CD4-positive, alpha-beta T cell treated with Interferon gamma for 1 hour (primary cell): ENCODE results near the gene BACH2.
A peak's percentile ranks its signal among the peaks of the same experiment; 100 is the strongest.
"Not testable (repeated sequence)": the region's sequence is repeated elsewhere in the genome, so short reads cannot be mapped to it uniquely, and the experiment has no call there.

Source experiments
- DNase-seq: peaks from one replicate; pipeline ENCODE4 v3.0.0-alpha.2; 2020

BACH2 gene

DNA sequence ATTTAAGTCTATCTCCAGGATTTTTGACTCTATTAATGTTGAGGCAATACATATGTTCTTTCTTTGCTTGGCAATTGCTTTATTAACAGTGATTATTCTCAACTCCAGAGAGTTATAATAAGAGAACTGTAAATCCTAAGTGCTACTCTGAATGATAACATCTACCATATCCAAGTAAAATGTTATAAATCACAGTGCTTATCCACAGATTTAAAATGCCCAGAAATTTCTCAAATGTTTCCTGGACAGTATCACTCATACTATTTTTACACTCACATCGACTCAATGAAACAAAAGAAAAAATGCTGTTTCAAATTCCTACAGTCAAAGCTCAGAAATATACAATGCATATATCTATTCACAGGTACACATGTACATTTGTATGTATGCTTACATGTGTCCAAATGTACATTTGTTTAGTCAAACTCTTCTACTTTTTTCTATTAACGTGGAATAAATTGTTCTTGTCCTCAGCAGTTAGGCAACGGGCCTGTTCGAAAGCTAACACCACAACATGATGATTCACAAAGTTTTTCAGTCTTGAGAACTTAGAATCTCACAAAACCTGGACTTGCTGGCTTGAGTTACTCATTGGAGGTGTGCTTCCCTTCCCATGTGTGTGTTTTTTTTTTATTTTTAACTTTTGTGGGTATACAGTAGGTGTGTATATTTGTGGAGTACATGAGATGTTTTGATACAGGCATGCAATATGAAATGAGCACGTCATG lies 209.4 kb downstream of the BACH2 start:
- DNase-seq, result no peak

DNA sequence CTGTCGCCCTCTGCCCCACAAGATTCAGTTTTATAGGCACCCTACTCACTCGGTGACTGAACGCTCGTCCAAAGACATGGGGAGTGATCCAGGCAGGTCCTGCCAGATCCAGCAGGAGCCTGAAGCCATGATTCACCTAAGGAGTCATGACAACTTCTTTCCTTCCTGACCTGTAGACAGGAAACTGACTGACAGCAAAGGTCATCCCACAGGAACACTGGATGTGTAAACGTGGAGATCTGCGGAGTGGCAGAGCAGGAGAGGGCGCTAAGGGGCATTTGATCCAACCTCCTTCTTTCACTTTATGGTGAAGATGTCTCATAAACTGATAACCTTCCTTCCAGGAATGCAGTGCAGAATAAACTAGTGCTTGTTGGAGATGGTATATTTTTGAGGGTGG lies 210.1 kb downstream of the BACH2 start:
- no peak for DNase-seq

DNA sequence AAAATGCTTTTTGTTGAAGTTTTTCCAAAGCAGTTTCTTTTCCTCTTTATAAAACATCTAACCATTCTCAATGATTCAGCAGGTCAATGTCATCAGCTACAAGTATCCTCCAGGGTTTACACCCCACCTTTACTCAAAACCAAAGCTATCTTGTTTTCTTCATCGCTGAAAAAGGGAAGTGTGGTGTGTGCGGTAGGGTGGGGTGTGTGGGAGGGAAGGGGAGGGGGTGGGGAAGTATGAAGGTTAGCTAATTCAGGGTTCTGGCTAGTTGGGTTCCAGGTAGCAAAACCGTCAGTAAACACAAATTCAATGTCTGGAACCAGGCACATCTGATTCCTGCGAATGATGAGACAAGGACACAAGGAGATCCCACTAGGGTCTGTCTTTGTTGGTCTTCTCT lies 212.8 kb downstream of the BACH2 start:
- DNase-seq, result peak; percentile 53

DNA sequence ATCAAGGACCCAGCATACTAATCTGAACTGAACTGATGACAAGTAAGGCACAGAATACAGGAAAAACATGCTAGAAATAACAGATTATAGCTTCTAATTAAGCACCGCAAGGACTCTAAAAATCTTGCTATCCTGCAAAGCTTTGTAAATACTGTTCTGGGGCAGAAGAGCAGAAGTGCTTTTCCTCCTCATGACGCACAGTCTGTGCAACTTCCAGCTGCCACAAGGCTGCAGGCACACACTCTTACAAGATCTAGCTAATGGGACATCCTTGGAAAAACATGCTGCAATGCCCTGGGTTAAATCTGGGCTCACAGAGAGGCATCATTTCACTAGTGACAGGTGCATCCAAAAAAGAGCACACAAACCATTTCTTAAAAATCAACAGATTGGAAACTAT lies 213.8 kb downstream of the BACH2 start:
- DNase-seq, result no peak

DNA sequence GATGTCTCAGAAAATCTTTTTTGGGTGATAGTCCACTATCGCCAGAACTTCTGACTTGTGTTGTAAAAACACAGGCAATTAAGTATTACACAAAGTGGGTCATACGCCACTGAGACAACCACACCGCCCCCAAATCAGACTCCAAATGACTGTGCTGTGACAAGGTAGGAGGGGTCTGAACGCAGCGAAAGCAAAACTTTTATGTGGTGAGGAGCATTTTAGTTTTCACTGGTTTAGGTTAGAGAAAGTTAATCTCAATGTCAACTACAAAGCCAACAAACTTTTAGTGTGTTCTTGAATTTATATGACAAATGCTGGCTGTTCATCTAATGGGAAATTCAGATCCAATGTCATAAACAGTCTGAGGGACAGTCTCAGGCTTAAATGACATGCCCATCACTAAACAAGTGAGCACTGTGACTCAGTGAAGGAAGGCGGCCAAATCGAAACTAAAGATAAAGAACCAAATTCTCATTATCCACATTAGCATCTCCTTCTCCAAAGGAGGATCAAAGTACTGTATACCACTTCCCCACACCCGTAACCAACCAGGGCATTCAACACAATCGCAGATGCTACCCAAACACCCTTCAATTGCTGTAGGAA lies 215.7 kb downstream of the BACH2 start:
- peak; percentile 64 for DNase-seq

DNA sequence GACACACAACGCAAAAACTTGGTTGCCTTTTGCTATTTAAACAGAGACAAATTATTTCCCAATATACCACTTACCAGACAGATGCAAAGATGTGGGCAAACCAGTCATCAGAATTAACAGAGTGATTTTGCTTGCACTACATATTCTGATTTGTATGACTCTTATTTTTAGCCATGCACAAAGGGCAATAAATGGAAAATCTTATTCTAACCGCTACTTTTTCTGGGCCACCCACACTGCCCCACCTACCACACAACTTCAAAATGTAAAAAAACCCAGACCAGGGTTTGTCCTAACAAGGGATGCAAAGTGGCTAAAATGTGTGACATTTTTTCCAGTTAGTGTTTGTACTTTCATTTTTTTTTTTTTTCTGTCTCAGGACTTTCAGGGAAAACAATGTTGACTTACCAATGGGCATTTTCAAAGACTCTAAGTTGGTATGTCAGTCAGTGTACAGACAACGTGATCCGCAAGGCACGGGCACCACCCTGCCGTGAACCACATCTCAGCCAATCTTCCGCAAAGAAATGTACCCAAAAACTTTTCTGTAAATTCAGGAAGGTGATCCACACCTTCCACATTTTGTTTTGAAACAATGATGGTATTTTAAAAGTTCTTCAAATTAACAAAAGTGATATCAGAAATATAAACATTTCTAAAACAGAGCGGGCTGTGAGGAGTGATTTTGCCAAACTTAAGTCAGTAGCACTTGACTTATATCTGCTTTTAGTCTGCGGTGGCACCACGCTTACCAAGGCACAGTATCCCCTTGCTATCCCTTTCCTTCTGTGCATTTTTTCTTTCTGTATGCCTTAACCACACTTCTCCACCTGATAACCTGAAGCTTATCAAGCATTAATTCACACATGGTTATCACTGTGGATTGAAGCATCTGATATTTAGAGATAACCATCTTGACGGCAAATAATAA lies 216.8 kb downstream of the BACH2 start:
- no peak for DNase-seq

- DNase-seq, result peak; percentile 14
These were observed 217.9 kb downstream of the BACH2 start for GRCh38 chr6:90078513-90079289.

DNA sequence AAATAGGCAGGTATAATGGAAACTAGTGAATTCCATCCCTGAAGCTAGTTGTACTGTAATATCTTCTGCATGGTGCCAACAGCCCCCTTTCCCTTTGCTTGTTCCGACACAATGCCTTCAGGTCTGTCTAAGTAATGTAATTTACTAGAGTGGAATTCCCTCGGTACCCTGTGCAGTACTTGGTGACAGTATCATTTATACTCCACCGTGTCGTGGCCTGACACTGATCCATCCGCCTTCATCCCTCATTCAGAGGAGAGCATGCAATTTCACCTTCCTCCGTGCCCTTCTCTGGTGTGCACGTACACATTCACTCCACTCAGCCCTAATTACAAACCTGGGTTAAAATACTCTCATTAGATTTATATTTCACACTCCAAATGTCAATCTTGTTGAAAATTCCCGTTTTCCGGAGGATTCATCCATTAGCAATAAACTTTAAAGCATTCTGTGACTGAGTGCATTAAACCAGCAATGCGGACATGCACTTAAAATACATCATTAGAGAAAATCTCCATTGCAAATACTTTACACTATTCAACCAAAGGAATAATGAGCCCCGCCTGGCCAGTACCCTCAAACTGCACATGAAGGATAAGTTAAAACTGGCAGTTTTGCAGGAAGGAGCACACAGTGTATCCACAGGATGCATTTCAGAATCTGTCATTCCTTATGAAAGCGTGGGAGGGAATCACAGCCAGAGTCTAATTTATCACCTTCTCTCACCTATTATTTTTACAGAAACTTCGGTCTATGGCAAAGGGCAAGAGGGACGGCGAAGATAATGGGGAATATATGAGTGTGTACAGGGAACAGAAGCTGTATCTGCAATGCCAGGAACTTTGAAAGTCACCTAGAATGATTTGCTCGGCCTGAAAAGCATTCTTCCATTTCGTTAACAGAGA lies 219.9 kb downstream of the BACH2 start:
- DNase-seq, result no peak

- DNase-seq, result no peak
These were observed 222.3 kb downstream of the BACH2 start for GRCh38 chr6:90074161-90074850.

DNA sequence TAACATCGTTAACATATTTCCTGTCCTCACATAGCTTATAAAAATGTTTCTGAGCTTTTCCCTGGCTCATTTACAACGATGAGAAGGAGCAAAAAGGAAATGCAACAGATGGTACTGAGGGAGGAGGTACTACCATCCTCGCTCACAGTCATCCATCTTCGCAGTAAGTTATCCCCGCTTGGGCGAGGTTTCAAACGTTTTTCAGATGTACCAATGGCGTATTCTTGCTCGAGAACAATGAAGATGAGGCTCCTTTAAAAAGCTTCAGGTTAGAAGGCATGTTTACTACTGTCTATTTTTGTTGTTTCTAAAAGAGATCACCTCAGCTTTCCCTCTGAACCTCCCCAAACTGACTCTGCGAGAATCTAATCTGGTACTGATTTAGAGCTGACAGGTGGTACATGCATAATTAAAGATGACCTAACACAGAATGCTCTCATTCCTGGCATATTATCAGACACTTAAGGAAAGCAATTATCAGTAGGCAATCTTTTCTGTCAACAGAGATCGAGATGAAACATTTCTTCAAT lies 223.6 kb downstream of the BACH2 start:
- DNase-seq, result no peak

- no peak for DNase-seq
These were observed 224.1 kb downstream of the BACH2 start for GRCh38 chr6:90072501-90072900.

DNA sequence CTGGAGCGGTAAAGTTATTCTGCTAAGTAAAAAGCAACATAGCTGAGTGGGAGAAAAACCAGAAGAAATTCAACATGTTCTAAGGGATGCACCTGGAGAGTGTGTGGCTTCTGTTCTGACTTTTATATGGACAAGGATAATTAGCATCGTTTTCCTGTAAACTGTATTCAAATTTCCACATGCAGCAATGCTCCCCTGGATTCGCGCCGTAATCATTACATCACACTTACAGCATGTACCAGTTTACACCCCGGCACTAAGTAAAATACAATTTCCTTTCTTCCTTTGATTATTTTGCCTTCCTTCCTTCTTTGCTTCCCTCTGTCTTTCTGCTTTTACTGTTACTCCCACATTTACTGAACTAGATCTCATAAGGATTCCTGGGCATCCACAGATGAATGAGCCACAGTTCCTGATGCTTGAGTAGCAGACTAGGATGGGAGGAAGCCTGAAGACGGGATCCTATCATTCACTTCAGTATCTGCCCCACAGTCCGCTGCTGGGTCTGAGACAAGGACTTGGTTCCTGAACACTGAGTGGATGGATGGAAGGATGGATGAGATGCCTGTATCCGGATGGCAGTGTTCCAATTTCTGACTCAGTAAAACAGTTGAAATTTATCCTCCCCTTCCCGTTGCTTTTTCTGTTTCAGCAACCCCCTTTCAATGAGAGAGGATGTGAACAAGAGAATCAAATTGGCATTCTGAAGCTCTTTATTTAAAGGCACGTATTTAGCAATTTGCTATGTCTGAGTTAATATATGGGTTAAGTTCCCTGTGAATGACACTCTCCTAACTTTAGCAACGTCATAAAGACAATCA lies 227.7 kb downstream of the BACH2 start:
- DNase-seq, result no peak

GRCh38 chr6:90068264-90068663 lies 228.4 kb downstream of the BACH2 start:
- no peak for DNase-seq

DNA sequence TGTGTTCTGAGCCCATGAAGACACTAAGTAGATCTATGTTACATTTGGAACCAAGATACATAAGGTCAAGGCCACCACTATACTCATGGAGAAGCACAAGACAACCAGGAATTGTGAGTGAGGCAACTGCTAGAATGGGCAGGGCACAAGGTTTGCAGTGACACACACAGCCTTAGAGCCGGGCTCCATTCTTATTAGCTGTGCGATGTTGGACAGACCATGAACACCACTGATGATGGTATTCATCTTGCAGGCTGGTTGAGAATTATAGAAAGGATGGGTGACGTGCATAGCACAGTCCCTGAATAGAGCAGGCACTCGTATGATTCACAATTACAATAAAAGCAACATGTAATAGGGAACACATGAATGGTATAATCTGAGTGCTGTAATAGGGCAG lies 229.9 kb downstream of the BACH2 start:
- no peak for DNase-seq

DNA sequence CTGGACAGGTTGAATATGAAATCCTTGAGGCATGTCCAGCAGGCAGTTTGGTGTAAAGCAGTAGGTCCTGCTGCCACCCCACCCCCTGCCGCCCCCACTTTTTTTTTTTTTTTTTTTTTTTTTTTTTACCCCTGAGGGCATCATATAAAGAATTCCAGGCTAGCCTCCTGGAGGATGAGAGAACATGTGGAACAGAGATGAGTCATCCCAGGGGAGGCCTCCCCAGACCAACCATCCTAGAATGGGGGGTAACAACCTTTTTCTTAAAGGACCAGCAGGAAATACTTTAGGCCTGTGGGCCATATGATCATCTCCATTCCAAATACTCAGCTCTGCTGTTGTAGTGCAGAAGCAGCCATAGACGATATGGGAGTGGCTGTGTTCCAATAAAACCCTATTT lies 231.5 kb downstream of the BACH2 start:
- no peak for DNase-seq

DNA sequence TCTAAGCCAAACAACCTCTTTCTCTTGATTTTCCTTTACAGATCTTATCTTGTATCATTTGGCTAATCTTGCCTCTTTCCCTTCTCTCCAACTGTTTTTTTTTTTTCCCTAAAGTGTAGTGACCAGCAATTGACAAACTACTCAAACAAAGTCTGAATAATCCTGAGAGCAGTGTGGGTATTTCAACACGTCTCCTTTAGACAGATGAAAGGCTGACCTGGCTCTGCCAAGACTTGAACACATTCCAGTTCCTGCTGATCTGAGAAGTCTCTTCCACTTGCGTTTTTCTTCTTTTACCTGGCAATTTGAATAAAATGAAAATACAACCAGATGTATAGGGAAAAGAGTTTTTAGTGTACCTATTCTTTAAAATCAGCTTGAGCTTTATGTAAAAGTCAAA lies 234.0 kb downstream of the BACH2 start:
- DNase-seq, result no peak

DNA sequence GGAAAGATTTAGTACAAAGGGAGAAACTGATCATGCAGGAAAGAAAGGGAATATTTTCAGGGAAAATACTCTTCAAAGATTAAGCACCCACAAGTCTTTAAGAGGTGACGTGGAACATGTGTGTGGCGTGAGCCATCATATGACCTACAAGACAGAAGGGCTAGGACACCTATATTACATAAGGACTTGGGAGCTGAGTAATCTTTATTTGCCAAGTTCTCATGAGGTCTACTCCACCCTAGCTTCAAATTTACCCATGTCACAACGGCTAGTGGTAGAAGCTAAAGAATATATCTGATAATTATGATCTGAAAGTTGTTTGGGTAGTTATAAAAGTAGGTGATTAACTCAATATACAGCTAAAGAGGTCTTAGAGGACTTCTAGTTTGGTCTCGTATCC lies 234.6 kb downstream of the BACH2 start:
- DNase-seq, result no peak

- not testable (repeated sequence) for DNase-seq
These were observed 237.5 kb downstream of the BACH2 start for GRCh38 chr6:90059178-90059577.

- not testable (repeated sequence) for DNase-seq
These were observed 240.7 kb downstream of the BACH2 start for GRCh38 chr6:90055924-90056323.

- not testable (repeated sequence) for DNase-seq
These were observed 242.4 kb downstream of the BACH2 start for GRCh38 chr6:90054193-90054592.
